HK-2 (cell line): ENCODE results near the gene TSFM.

Experiments
- DNase-seq: peaks from one replicate; pipeline ENCODE4 v3.0.0-alpha.2; 2018; ENCODE audit not compliant: unreplicated experiment

TSFM gene

GRCh38 chr12:57834086-57834876, 51.7 kb downstream of the TSFM start:
- no peak for DNase-seq

- no peak for DNase-seq
These were observed 53.0 kb downstream of the TSFM start for GRCh38 chr12:57835366-57836288.

GRCh38 chr12:57836442-57837375, 54.1 kb downstream of the TSFM start:
- no peak for DNase-seq

- peak; percentile 37 for DNase-seq
These were observed 55.4 kb downstream of the TSFM start for GRCh38 chr12:57837864-57838562.

- no peak for DNase-seq
These were observed 56.2 kb downstream of the TSFM start for GRCh38 chr12:57838594-57839302.

- no peak for DNase-seq
These were observed 57.4 kb downstream of the TSFM start for GRCh38 chr12:57839996-57840395.

- DNase-seq: no peak
These were observed 58.1 kb downstream of the TSFM start for GRCh38 chr12:57840726-57841125.

- no peak for DNase-seq
These were observed 58.9 kb downstream of the TSFM start for GRCh38 chr12:57841445-57841844.

GRCh38 chr12:57842342-57843294, 60.0 kb downstream of the TSFM start:
- DNase-seq: no peak

GRCh38 chr12:57844709-57845477, 62.3 kb downstream of the TSFM start:
- peak; percentile 75 for DNase-seq

- DNase-seq: peak; percentile 56
These were observed 63.1 kb downstream of the TSFM start for GRCh38 chr12:57845478-57846284.

GRCh38 chr12:57846285-57846576, 63.6 kb downstream of the TSFM start:
- no peak for DNase-seq

GRCh38 chr12:57846577-57847319, 64.2 kb downstream of the TSFM start, which contains the start of gene CTDSP2:
TSS of gene CTDSP2 (minus strand) at chr12:57846729. CDS start at chr12:57846435, 294 bp downstream.
- DNase-seq: peak; percentile 96
